Bronchial epithelial cell (primary cell): Measurements from ENCODE around the gene ADAM30. TPM values are rescaled to one million over a fixed set of nuclear protein-coding genes. Genes with fewer than 3 reads are reported as not detected.

Experiments used
- DNase-seq: peaks from one replicate; pipeline ENCODE4 v3.0.0-alpha.2; 2010; ENCODE audit warnings: low read depth
- FAIRE-seq: peaks from 2 replicates; lab custom pipeline; 2011; peaks lifted over from hg19 to GRCh38; lab: Jason Lieb, UNC
- H3K27me3 ChIP-seq: 2 replicates; pipeline ENCODE4 v1.5.1; 2011; ENCODE audit warnings: low read length; ENCODE audit not compliant: control insufficient read depth, insufficient read depth
- H3K36me3 ChIP-seq: 2 replicates; pipeline ENCODE4 v1.5.1; 2011; ENCODE audit warnings: low read length; ENCODE audit not compliant: control insufficient read depth, insufficient read depth
- H3K4me3 ChIP-seq: 2 replicates; pipeline ENCODE4 v1.5.1; 2011; ENCODE audit warnings: mild to moderate bottlenecking, low read depth, low read length, control low read depth
- total RNA-seq: library from RNA; depleted of rRNA; stranded (reverse); fragments of >200 nt; gene quantifications from 2 replicates; pipeline ENCODE4 v1.2.1, GENCODE V29; 2014
- TF ChIP-seq, protein P1 (sequence below): IDR thresholded peaks from 2 replicates; pipeline ENCODE4 v1.5.1; 2011; ENCODE audit warnings: mild to moderate bottlenecking, moderate library complexity, low read length, control low read depth, inconsistent platforms; ENCODE audit not compliant: insufficient read depth, severe bottlenecking

The ADAM30 gene
- total RNA-seq, 1 donor from 2014 or later = not detected

DNA sequence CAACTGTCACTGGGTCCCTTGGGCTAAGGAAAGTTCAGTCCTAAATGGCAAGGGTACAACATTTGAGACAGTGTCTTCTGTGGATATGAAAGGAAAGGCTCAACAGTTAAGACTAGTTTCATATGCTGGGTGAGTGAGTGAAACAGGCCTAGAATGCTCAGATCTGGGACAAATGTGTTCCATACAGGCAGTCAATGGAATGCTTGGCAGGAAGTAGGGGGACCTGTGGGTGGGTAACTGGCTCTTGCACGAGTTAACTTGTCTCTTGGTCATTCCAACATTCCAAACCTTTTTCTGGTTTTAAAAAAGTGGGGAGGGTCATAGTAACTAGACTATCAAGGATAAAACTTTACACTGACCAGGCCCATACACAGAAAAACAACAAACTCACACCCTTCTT lies 17.8 kb upstream of the ADAM30 start:
- DNase-seq (no peak), FAIRE-seq (no peak)
- TF ChIP-seq, protein P1, sequence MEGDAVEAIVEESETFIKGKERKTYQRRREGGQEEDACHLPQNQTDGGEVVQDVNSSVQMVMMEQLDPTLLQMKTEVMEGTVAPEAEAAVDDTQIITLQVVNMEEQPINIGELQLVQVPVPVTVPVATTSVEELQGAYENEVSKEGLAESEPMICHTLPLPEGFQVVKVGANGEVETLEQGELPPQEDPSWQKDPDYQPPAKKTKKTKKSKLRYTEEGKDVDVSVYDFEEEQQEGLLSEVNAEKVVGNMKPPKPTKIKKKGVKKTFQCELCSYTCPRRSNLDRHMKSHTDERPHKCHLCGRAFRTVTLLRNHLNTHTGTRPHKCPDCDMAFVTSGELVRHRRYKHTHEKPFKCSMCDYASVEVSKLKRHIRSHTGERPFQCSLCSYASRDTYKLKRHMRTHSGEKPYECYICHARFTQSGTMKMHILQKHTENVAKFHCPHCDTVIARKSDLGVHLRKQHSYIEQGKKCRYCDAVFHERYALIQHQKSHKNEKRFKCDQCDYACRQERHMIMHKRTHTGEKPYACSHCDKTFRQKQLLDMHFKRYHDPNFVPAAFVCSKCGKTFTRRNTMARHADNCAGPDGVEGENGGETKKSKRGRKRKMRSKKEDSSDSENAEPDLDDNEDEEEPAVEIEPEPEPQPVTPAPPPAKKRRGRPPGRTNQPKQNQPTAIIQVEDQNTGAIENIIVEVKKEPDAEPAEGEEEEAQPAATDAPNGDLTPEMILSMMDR = no peak
- Histone ChIP-seq H3K36me3 (peaks cover 26% of the 10 kb centered on the region), H3K27me3 (no peaks in the 10 kb centered on the region), H3K4me3 (no peak overlapping the region)

DNA sequence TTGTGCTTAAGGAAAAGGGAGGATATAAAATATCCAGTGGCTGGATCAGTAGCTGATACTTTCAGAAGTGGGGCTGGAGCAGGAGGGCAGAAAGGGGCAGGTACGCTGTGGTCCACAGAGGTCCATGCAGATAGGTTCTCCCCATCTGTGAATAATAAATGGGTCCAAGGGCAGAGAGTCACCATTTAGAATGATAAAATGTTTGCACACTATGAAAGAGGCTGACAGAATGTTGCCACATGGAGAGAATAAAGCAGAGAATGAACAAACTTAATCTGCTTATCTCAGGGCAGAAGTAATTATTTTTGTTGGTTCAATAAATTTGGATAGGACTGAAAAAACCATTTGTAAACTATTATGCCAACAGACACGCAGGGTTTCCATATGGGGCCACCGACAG lies 16.6 kb upstream of the ADAM30 start:
- peaks cover 22% of the 10 kb centered on the region for H3K36me3 ChIP-seq

GRCh38 chr1:119911775-119912174 lies 15.5 kb upstream of the ADAM30 start:
- TF ChIP-seq, protein P1 = no peak
- Histone ChIP-seq H3K36me3 (peaks cover 18% of the 10 kb centered on the region), H3K4me3 (no peak overlapping the region), H3K27me3 (no peaks in the 10 kb centered on the region)
- no peak for DNase-seq
- no peak for FAIRE-seq

More for the DNA sequence above, 16.6 kb upstream of the ADAM30 start:
- FAIRE-seq (no peak), DNase-seq (no peak)
- TF ChIP-seq, protein P1 = no peak
- Histone ChIP-seq H3K27me3 (no peaks in the 10 kb centered on the region), H3K4me3 (no peak overlapping the region)

DNA sequence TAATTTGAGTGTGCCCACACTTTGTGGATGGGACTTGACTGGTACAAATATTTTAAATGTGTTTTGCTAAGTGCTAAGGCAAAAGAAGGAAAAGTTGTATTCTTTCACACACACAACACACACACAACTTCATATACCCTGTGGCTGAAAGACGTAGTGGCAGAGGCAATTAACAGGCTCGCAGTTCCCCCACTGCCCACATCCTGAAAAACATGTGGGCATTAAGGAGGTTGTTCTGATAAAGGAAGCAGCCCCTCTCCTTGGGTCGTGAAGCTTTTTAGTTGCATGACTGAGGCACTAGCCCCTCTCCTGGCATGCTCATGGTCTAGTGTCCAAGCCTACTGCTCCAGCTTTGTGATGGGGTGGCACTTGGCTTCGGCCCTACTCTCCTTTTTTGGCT lies 14.3 kb upstream of the ADAM30 start:
- H3K36me3 ChIP-seq = peaks cover 8% of the 10 kb centered on the region
- DNase-seq = no peak
- TF ChIP-seq, protein P1 = no peak
- no peaks in the 10 kb centered on the region for H3K27me3 ChIP-seq
- FAIRE-seq = no peak
- no peak overlapping the region for H3K4me3 ChIP-seq

DNA sequence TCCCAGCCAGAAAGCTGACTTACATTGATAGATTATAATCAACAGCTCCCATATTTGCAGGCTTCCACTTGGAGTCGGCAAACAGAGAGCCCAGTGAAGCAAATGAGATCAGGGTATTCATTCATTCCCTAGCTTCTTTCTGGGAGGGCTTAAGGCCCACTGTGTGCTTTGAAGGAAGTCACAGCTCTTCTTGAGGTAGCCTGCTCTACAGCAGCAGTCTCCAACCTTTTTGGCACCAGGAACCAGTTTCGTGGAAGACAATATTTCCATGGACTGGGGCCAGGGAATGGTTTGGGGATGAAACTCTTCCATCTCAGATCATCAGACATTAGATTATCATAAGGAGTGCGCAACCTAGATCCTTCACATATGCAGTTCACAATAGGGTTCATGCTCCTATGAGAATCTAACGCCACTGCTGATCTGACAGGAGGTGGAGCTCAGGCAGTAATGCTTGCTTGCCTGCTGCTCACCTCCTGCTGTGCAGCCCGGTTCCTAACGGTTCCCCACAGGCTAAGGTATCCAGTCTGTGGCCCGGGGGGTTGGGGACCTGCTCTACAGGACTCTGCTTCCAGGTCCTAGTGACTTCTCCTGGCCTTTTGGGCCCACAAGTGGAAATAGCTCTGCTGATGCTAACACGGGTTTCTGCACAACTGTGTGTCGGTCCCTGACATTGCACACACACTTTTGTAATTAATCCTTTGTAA lies 13.7 kb upstream of the ADAM30 start:
- TF ChIP-seq, protein P1 = no peak
- FAIRE-seq = no peak

DNA sequence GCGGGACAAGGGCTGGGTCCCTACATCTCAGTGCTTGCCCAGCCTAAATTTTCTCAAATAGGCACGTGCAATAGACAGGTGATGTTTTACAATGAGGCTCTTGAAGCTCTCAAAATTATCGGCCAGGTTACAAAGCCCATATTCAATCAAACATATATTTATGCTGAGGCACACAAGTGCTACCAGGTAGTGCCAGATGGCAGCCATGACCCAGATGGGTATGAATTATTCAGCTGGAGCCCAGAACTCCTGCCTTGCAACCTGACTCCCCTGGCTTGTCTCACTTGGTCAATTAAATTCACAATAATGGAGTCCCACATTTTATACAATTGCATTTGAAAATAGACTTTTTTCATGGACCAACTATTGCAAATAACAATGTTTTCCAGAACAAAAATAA lies 12.3 kb upstream of the ADAM30 start:
- TF ChIP-seq, protein P1 = no peak
- no peaks in the 10 kb centered on the region for H3K36me3 ChIP-seq
- no peaks in the 10 kb centered on the region for H3K27me3 ChIP-seq
- no peak for FAIRE-seq
- H3K4me3 ChIP-seq = no peak overlapping the region
- no peak for DNase-seq

More for the DNA sequence above, 13.7 kb upstream of the ADAM30 start:
- DNase-seq = no peak
- Histone ChIP-seq H3K4me3 (no peak overlapping the region), H3K36me3 (peaks cover 4% of the 10 kb centered on the region), H3K27me3 (no peaks in the 10 kb centered on the region)
